Panc1 (cell line): ENCODE measurements around the gene PRKAG2. TPM values are rescaled to one million over a fixed set of nuclear protein-coding genes. Genes with fewer than 3 reads are reported as not detected.

Experiments
- ATAC-seq: fragments of 200-7000 bp; cut with Tn5 transposase; 2 replicates; pipeline ENCODE4 v1.9.1; 2020; ENCODE audit warnings: mild to moderate bottlenecking, moderate library complexity
- BruUV-seq: library from RNA; stranded (reverse); fragments of 400-500 nt; replicated peaks from 2 replicates; lab custom pipeline; 2021; lab: Mats Ljungman, UMichigan
- CTCF ChIA-PET: fragments of 300-600 bp; sonication (Branson Sonifier 250); formaldehyde crosslinking; loops from one replicate; lab custom pipeline; 2022; ENCODE audit warnings: antibody characterized with exemption; lab: Charles Lee
- POLR2A ChIA-PET: fragments of 300-600 bp; sonication (Branson Sonifier 250); formaldehyde crosslinking; loops from one replicate; lab custom pipeline; 2022; ENCODE audit warnings: antibody characterized with exemption; lab: Charles Lee
- DNase-seq: peaks from one replicate; pipeline ENCODE4 v3.0.0-alpha.2; 2010; ENCODE audit warnings: low read depth, low spot score
- H3K27ac ChIP-seq: 2 replicates; pipeline ENCODE4 v1.5.1; 2011; ENCODE audit warnings: mild to moderate bottlenecking, low read length, inconsistent platforms
- H3K27me3 ChIP-seq: fragments of 200-500 bp; sonication (Bioruptor generic); 2 replicates; pipeline ENCODE4 v1.6.0; 2014; ENCODE audit warnings: low read length, inconsistent platforms; ENCODE audit not compliant: control insufficient read depth, insufficient read depth
- H3K36me3 ChIP-seq: fragments of 200-500 bp; sonication (Bioruptor generic); 2 replicates; pipeline ENCODE4 v1.5.1; 2014; ENCODE audit warnings: inconsistent platforms, mild to moderate bottlenecking, low read length, moderate library complexity; ENCODE audit not compliant: control insufficient read depth, insufficient read depth
- H3K4me1 ChIP-seq: 2 replicates; pipeline ENCODE4 v1.5.1; 2011; ENCODE audit warnings: inconsistent platforms, mild to moderate bottlenecking, low read length, moderate library complexity; ENCODE audit not compliant: control insufficient read depth, insufficient read depth
- H3K4me3 ChIP-seq, 2 experiments: 2 replicates each; pipeline ENCODE4 v1.5.1; 2011 to 2012; ENCODE audit warnings: low read depth in 2 of 2, low read length in 2 of 2, mild to moderate bottlenecking in 2 of 2, inconsistent platforms in 1 of 2, moderate library complexity in 1 of 2
- H3K9me3 ChIP-seq: fragments of 200-500 bp; sonication (Bioruptor generic); 2 replicates; pipeline ENCODE4 v1.5.1; 2014; ENCODE audit warnings: low read depth, mild to moderate bottlenecking, inconsistent platforms, low read length, moderate library complexity; ENCODE audit not compliant: control insufficient read depth, insufficient read depth
- POLR2AphosphoS5 ChIP-seq: IDR thresholded peaks from 2 replicates; pipeline ENCODE4 v1.6.1; 2012; ENCODE audit warnings: mild to moderate bottlenecking, low read depth, low read length, moderate library complexity
- SIN3A ChIP-seq: IDR thresholded peaks from 2 replicates; pipeline ENCODE4 v1.6.1; 2012; ENCODE audit warnings: low read depth, mild to moderate bottlenecking, low read length, moderate library complexity, borderline replicate concordance; ENCODE audit not compliant: insufficient read depth
- TCF7L2 ChIP-seq: IDR thresholded peaks from 2 replicates; pipeline ENCODE4 v1.6.1; 2011; ENCODE audit warnings: mild to moderate bottlenecking, low read depth, low read length, inconsistent platforms
- in situ Hi-C: cut with HindIII; loops from 2 replicates; pipeline ENCODE4 v1.10.0; 2016; ENCODE audit warnings: low sequenced_read_pairs, low pct_unique_long_range_greater_than_20kb
- intact Hi-C: fragments of 100-400 bp; cut with micrococcal nuclease; formaldehyde crosslinking; loops from one replicate; pipeline ENCODE4 v1.10.0; 2022; ENCODE audit not compliant: unreplicated experiment
- total RNA-seq: library from RNA; stranded (reverse); gene quantifications from one replicate; pipeline ENCODE4 v1.2.1, GENCODE V29; 2021; ENCODE audit not compliant: unreplicated experiment
- TF ChIP-seq, protein P1 (sequence below): fragments of 450-650 bp; IDR thresholded peaks from 2 replicates; pipeline ENCODE4 v1.5.1; 2017; ENCODE audit warnings: mild to moderate bottlenecking
- TF ChIP-seq, protein P2 (sequence below), 2 experiments: IDR thresholded peaks; 2 replicates each; pipeline ENCODE4 v1.6.1; 2011 to 2012; ENCODE audit warnings: low read depth in 2 of 2, control low read depth in 1 of 2, low read length in 1 of 2, mild to moderate bottlenecking in 1 of 2, moderate library complexity in 1 of 2; ENCODE audit not compliant: insufficient read depth in 1 of 2

The PRKAG2 gene
- total RNA-seq, 1 experiment from 2014 or later = 71.6 TPM

DNA sequence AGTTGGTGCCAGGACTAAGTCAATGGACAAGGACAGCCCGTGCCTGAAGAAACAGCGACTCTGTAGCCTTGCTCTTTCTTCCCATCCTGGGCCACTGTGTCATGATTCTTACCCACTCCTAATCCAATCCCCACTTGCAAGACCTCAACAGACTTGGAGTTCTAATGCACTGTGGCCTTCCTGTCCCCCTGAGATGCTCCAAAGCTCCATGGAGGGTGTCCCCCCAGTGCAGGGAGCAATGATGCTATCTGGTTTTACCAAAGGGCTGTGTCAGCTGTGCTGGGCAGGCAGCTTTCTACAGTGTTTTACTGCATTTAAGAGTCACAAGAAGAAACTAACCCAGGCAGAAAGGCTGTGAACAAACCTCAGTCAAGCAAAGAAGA, 108.1 kb downstream of the PRKAG2 start:
- H3K4me3 ChIP-seq = no peak overlapping the region
- ChIA-PET CTCF (no interaction called here), POLR2A (no interaction called here)
- 0 out of 2 replicates have a peak, but pooled peaks cover 2% of the 10 kb centered on the region for H3K27me3 ChIP-seq
- no peak for TF ChIP-seq TCF7L2
- no peak for ATAC-seq
- H3K9me3 ChIP-seq = no peaks in the 10 kb centered on the region
- H3K4me1 ChIP-seq = no peaks in the 10 kb centered on the region
- no peak overlapping the region for H3K27ac ChIP-seq
- DNase-seq = no peak
- in situ Hi-C loops = no loop called here
- BruUV-seq = no TSS peak
- intact Hi-C loops = no loop called here
- H3K36me3 ChIP-seq = no peaks in the 10 kb centered on the region

DNA sequence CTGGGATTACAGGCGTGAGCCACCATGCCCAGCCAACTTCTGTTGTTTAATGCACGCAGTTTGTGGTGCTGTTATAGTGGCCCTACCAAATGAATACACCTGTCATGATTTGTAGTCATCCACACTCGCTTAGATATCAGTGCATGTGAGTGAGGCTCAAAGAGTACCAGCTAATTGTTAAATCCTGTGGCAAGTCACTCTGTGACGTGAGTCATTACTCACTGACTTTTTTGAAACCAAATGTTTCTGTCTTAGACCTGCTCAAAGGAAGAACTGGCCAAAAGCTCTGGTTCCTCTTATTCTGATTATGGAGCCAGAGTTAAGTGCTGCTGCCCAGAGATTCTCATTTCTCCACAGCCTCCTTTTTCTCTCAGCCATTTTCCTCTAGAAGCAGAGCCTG, 109.4 kb downstream of the PRKAG2 start:
- ChIA-PET POLR2A (no interaction called here), CTCF (interaction anchor here (0.6 kb wide), 2 partner anchors 31 to 456 kb away, joined by 3 read pairs; no protein-coding TSS in a partner anchor)
- no peaks in the 10 kb centered on the region for H3K4me1 ChIP-seq
- no peak overlapping the region for H3K27ac ChIP-seq
- no peaks in the 10 kb centered on the region for H3K27me3 ChIP-seq
- H3K36me3 ChIP-seq = no peaks in the 10 kb centered on the region
- no peak for DNase-seq
- TF ChIP-seq POLR2AphosphoS5 (no peak), SIN3A (no peak)
- TF ChIP-seq, protein P1, sequence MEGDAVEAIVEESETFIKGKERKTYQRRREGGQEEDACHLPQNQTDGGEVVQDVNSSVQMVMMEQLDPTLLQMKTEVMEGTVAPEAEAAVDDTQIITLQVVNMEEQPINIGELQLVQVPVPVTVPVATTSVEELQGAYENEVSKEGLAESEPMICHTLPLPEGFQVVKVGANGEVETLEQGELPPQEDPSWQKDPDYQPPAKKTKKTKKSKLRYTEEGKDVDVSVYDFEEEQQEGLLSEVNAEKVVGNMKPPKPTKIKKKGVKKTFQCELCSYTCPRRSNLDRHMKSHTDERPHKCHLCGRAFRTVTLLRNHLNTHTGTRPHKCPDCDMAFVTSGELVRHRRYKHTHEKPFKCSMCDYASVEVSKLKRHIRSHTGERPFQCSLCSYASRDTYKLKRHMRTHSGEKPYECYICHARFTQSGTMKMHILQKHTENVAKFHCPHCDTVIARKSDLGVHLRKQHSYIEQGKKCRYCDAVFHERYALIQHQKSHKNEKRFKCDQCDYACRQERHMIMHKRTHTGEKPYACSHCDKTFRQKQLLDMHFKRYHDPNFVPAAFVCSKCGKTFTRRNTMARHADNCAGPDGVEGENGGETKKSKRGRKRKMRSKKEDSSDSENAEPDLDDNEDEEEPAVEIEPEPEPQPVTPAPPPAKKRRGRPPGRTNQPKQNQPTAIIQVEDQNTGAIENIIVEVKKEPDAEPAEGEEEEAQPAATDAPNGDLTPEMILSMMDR = no peak
- intact Hi-C loops (no loop called here), in situ Hi-C loops (no loop called here)
- H3K9me3 ChIP-seq = no peaks in the 10 kb centered on the region
- no peak overlapping the region for H3K4me3 ChIP-seq
- no TSS peak for BruUV-seq
- no peak for ATAC-seq

DNA sequence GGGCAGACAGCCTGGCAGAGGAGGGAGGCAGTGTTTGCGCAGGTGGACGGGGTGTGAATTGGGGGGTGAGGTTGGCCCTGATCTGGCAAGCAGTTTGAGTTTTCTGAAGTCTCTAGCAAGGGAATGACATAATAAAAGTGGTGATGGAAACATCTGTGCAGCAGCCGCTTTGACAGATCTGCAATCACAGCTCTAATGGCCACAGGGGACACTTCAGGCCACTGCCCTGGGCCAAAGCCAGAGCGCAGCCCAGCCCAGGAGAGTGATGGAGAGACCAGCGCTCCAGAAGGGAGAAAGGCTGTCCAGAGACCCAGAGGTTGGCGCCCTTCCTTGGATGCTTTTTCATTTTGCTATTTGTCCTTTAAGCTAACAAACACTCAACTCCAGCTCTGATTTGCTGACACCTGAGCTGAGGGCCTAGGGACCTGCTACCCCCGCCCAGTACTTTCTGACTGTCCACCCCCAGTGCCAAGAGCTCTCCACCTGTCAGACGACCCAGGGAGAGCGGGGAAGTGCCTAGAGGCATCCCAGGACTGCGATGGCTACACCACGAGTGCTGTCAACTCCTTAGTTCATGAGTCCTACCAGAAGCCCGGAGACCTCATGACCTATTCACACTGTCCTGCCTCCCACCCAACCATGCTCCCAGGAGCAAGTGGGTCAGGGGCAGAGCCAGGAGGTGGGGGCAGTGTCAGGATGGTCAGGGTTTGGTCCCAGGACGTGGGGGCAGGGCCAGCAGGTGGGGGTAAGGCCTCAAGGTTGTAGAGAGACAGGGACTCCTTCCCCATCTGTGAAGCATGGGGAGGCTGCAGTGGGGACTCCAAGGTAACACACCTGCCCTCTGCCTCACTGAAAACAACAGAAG, 112.6 kb downstream of the PRKAG2 start:
- DNase-seq (no peak), ATAC-seq (no peak)
- H3K4me1 ChIP-seq = peaks cover 6% of the 10 kb centered on the region
- no peaks in the 10 kb centered on the region for H3K9me3 ChIP-seq
- POLR2A ChIA-PET = no interaction called here
- H3K4me3 ChIP-seq = no peak overlapping the region
- intact Hi-C loops = no loop called here
- H3K36me3 ChIP-seq = no peaks in the 10 kb centered on the region
- TF ChIP-seq, protein P2, sequence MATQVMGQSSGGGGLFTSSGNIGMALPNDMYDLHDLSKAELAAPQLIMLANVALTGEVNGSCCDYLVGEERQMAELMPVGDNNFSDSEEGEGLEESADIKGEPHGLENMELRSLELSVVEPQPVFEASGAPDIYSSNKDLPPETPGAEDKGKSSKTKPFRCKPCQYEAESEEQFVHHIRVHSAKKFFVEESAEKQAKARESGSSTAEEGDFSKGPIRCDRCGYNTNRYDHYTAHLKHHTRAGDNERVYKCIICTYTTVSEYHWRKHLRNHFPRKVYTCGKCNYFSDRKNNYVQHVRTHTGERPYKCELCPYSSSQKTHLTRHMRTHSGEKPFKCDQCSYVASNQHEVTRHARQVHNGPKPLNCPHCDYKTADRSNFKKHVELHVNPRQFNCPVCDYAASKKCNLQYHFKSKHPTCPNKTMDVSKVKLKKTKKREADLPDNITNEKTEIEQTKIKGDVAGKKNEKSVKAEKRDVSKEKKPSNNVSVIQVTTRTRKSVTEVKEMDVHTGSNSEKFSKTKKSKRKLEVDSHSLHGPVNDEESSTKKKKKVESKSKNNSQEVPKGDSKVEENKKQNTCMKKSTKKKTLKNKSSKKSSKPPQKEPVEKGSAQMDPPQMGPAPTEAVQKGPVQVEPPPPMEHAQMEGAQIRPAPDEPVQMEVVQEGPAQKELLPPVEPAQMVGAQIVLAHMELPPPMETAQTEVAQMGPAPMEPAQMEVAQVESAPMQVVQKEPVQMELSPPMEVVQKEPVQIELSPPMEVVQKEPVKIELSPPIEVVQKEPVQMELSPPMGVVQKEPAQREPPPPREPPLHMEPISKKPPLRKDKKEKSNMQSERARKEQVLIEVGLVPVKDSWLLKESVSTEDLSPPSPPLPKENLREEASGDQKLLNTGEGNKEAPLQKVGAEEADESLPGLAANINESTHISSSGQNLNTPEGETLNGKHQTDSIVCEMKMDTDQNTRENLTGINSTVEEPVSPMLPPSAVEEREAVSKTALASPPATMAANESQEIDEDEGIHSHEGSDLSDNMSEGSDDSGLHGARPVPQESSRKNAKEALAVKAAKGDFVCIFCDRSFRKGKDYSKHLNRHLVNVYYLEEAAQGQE (IDR thresholded peaks at IDR 0.05; ENCODE audit: insufficient read depth in 1 of 2, low read depth in 2 of 2, low read length in 1 of 2) = no peak
- TF ChIP-seq POLR2AphosphoS5 (no peak), SIN3A (no peak), TCF7L2 (no peak)
- TF ChIP-seq, protein P1 = no peak
- CTCF ChIA-PET = no interaction called here
- no TSS peak for BruUV-seq
- in situ Hi-C loops = no loop called here
- H3K27me3 ChIP-seq = no peaks in the 10 kb centered on the region
- H3K27ac ChIP-seq = no peak overlapping the region
